Measurements from ENCODE around the gene TGFBR2. TPM values are rescaled to one million over a fixed set of nuclear protein-coding genes. Genes with fewer than 3 reads are reported as not detected.
A peak's percentile ranks its signal among the peaks of the same experiment; 100 is the strongest.

Gene TGFBR2
- total and polyA plus RNA-seq, 2 of the 13 experiments (the other 11 are each of a cell fraction or from before 2014, with no cell fraction given) = 82.2 to 187 TPM

GRCh38 chr3:30606301-30607031 is at the start of gene TGFBR2 (continued):
- TF ChIP-seq ZSCAN5A (CRISPR knock-in tag; IDR thresholded peaks at IDR 0.05; ENCODE audit: borderline replicate concordance) (peak; percentile 97; the same call in 1 of the 2 replicates), ZFP91 (CRISPR knock-in tag; IDR thresholded peaks at IDR 0.05; ENCODE audit: borderline replicate concordance) (peak; percentile 65), GTF2F1 (IDR thresholded peaks at IDR 0.05; ENCODE audit: low read length) (peak; percentile 64; the same call in 1 of the 2 replicates), ZNF430 (CRISPR knock-in tag; IDR thresholded peaks at IDR 0.05) (0 out of 2 replicates have a peak, but pooled peaks have one; percentile 54), ZBTB14 (CRISPR knock-in tag; IDR thresholded peaks at IDR 0.05) (peak; percentile 91), RFXANK (CRISPR knock-in tag; IDR thresholded peaks at IDR 0.05) (no peak), ZNF296 (CRISPR knock-in tag; conservative IDR thresholded peaks at IDR 0.05) (no peak), CTCF (CRISPR knock-in tag; IDR thresholded peaks at IDR 0.05) (0 out of 2 replicates have a peak, but pooled peaks have one; percentile 10), ZNF343 (CRISPR knock-in tag; IDR thresholded peaks at IDR 0.05) (peak; percentile 86), PCBP1 (IDR thresholded peaks at IDR 0.05; ENCODE audit: borderline replicate concordance, low read depth, low read length) (no peak), SYNCRIP (IDR thresholded peaks at IDR 0.05; ENCODE audit: insufficient read depth, low read depth, low read length) (no peak), RFX1 (IDR thresholded peaks at IDR 0.05) (no peak), DMTF1 (CRISPR knock-in tag; IDR thresholded peaks at IDR 0.05) (no peak), TFDP2 (CRISPR knock-in tag; IDR thresholded peaks at IDR 0.05) (peak; percentile 67), ZNF513 (CRISPR knock-in tag; conservative IDR thresholded peaks at IDR 0.05) (no peak), ZNF563 (CRISPR knock-in tag; IDR thresholded peaks at IDR 0.05) (peak; percentile 73), KDM4B (CRISPR knock-in tag; IDR thresholded peaks at IDR 0.05) (0 out of 2 replicates have a peak, but pooled peaks have one; percentile 62)

Data from HepG2 (cell line).